Measurements from ENCODE around the gene PFAS. TPM values are rescaled to one million over a fixed set of nuclear protein-coding genes. Genes with fewer than 3 reads are reported as not detected.
A peak's percentile ranks its signal among the peaks of the same experiment; 100 is the strongest.

PFAS gene, protein sequence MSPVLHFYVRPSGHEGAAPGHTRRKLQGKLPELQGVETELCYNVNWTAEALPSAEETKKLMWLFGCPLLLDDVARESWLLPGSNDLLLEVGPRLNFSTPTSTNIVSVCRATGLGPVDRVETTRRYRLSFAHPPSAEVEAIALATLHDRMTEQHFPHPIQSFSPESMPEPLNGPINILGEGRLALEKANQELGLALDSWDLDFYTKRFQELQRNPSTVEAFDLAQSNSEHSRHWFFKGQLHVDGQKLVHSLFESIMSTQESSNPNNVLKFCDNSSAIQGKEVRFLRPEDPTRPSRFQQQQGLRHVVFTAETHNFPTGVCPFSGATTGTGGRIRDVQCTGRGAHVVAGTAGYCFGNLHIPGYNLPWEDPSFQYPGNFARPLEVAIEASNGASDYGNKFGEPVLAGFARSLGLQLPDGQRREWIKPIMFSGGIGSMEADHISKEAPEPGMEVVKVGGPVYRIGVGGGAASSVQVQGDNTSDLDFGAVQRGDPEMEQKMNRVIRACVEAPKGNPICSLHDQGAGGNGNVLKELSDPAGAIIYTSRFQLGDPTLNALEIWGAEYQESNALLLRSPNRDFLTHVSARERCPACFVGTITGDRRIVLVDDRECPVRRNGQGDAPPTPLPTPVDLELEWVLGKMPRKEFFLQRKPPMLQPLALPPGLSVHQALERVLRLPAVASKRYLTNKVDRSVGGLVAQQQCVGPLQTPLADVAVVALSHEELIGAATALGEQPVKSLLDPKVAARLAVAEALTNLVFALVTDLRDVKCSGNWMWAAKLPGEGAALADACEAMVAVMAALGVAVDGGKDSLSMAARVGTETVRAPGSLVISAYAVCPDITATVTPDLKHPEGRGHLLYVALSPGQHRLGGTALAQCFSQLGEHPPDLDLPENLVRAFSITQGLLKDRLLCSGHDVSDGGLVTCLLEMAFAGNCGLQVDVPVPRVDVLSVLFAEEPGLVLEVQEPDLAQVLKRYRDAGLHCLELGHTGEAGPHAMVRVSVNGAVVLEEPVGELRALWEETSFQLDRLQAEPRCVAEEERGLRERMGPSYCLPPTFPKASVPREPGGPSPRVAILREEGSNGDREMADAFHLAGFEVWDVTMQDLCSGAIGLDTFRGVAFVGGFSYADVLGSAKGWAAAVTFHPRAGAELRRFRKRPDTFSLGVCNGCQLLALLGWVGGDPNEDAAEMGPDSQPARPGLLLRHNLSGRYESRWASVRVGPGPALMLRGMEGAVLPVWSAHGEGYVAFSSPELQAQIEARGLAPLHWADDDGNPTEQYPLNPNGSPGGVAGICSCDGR (N-terminal part only)
- polyA plus RNA-seq (2011; rRNA removed) (14.0 and 18.5 TPM in 2 replicates), polyA minus RNA-seq (2011; rRNA and poly(A)+ RNA removed) (26.5 and 49.1 TPM in 2 replicates)

DNA sequence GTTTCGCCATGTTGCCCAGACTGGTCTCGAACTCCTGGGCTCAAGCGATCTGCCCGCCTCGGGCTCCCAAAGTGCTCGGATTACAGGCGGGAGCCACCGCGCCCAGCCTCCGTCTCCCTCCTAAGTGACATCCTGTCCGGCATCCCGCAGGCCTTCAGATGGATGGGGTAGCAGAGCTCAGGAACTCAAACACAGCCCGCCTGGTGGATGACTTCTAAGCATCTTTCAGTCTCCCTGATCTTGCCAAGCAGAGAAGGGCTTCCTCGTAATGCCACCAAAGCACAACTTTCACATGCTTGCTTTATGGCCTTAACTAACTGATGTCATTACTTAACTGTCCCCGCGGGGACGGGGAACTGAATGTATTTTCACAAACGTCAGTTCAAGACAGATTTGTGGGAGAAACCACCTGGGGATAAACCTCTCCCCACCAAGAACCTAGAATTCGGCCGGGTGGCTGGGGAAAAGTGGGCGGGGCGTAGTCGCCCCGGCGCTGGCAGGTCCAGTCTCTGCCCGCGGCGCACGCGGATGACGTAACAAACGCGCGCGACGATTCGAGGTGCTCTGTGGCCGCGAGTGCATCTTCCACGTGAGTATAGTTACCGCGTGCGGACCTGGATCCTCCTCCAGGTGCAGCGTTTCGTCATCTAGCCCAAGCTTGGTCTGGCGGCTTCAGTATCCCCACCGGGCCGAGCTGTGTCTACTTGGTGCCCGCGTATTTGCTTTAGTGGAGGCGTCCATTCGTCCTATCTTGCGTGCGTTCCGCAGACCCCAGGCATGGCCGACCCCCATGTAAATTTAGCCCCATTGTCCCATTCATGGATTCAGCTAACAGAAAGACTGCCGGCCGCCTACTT, at the start of gene PFAS:
TSS of gene PFAS (plus strand) at position 539 of the 857 bp plus-strand sequence. CDS start 4,649 bp downstream, outside the sequence.
- Histone ChIP-seq H3K27ac (ENCODE audit: low read depth, low read length) (peak within 1 kb of the TSS; percentile 93), H3K27me3 (ENCODE audit: control insufficient read depth, insufficient read depth, low read length) (no peaks in the 10 kb centered on the region), H3K4me3 (ENCODE audit: low read depth, low read length) (peak within 1 kb of the TSS; percentile 98), H3K9me3 (ENCODE audit: control insufficient read depth, insufficient read depth, low read length) (no peaks in the 10 kb centered on the region)
- TF ChIP-seq, protein P1, sequence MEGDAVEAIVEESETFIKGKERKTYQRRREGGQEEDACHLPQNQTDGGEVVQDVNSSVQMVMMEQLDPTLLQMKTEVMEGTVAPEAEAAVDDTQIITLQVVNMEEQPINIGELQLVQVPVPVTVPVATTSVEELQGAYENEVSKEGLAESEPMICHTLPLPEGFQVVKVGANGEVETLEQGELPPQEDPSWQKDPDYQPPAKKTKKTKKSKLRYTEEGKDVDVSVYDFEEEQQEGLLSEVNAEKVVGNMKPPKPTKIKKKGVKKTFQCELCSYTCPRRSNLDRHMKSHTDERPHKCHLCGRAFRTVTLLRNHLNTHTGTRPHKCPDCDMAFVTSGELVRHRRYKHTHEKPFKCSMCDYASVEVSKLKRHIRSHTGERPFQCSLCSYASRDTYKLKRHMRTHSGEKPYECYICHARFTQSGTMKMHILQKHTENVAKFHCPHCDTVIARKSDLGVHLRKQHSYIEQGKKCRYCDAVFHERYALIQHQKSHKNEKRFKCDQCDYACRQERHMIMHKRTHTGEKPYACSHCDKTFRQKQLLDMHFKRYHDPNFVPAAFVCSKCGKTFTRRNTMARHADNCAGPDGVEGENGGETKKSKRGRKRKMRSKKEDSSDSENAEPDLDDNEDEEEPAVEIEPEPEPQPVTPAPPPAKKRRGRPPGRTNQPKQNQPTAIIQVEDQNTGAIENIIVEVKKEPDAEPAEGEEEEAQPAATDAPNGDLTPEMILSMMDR (IDR thresholded peaks at IDR 0.05; ENCODE audit: low read depth, low read length), result no peak; the same call in 1 of the 2 replicates
- ChIA-PET CTCF (interaction anchor here (1.4 to 2.5 kb wide), 2 partner anchors 28 to 52 kb away, joined by 6 to 7 read pairs; no protein-coding TSS in a partner anchor), POLR2A (interaction anchor here (0.6 to 1.5 kb wide), 6 partner anchors 11 to 1580 kb away, joined by 3 to 5 read pairs (median 4); partner anchors contain the start of genes KRABD2 and RANGRF)
- DNase-seq (ENCODE audit: low read depth, low spot score), result peak; percentile 74

DNA sequence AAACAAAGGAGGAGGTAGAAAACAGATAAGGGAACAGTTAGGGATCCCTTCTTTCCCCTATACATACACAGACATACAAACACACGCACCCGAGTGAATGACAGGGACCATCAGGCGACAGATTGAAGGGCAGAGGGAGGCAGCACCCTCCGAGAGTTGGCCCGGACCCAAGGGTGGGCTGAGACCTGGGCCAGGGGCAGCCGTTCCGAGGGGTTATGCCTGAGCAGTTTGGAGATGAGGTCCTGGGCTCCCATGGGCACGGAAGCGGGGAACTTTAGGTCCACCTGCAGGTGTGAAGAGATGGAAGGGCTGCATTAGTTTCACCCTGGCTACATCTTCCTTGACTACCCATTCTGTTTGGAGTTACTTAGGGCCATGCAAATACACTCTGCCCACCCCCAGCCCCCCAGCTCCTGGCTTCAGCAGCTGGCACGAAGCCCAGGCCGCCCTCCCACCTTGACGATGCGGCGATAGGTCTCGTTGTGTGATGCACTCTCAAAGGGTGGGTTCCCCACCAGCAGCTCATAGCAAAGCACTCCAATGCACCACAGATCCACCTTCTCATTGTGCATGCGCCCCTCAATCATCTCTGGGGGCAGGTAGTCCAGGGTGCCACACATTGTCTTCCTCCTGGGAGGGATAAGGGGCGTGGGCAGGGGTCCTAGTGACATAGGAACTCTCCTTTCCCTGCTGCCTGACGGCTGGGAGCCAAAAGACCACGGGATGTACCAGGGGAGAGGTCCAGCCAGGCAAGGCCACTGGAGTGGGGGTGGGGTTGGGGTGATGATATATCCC, 44.1 kb upstream of the PFAS start:
- no peaks in the 10 kb centered on the region for H3K27me3 ChIP-seq (ENCODE audit: control insufficient read depth, insufficient read depth, low read length)
- TF ChIP-seq, protein P1 (IDR thresholded peaks at IDR 0.05; ENCODE audit: low read depth, low read length), result no peak
- H3K9me3 ChIP-seq (ENCODE audit: control insufficient read depth, insufficient read depth, low read length), result no peaks in the 10 kb centered on the region; the same call in 1 of the 2 replicates
- CTCF ChIA-PET, result no interaction called here
- no peak overlapping the region for H3K27ac ChIP-seq (ENCODE audit: low read depth, low read length)
- no peak overlapping the region for H3K4me3 ChIP-seq (ENCODE audit: low read depth, low read length)
- POLR2A ChIA-PET, result no interaction called here
- DNase-seq (ENCODE audit: low read depth, low spot score), result no peak

DNA sequence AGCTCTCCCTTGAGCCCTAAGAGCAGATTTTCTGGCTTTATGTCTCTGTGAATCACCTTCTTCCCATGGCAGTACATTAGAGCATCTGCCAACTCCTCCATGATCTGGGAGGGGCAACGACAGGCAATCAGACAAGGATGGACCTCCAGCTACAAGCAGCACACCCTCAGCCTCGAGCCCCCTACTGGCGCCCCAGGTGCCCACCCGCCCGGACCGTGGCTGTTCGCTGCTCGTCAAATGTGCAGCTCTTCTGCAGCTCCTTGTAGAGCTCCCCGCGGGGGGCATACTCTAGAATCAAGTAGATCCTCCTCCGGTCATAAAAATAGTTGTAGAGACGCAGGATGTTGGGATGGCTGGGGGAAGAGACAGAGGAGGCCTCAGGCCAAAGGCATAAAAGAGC, 42.6 kb upstream of the PFAS start:
- ChIA-PET POLR2A (interaction anchor here (0.7 kb wide), 1 partner anchor 16 kb away, joined by 3 read pairs; the partner anchor contains the start of gene BORCS6), CTCF (no interaction called here)
- Histone ChIP-seq H3K27ac (ENCODE audit: low read depth, low read length) (no peak overlapping the region), H3K9me3 (ENCODE audit: control insufficient read depth, insufficient read depth, low read length) (no peaks in the 10 kb centered on the region; the same call in 1 of the 2 replicates), H3K27me3 (ENCODE audit: control insufficient read depth, insufficient read depth, low read length) (no peaks in the 10 kb centered on the region), H3K4me3 (ENCODE audit: low read depth, low read length) (no peak overlapping the region)
- DNase-seq (ENCODE audit: low read depth, low spot score), result no peak
- TF ChIP-seq, protein P1 (IDR thresholded peaks at IDR 0.05; ENCODE audit: low read depth, low read length), result no peak

All from AG04450 (cell line).